NCI-H1436 (cell line): ENCODE data around the gene PSMC2.

ENCODE experiments used
- DNase-seq: peaks from one replicate; lab custom pipeline; 2025; lab: John Stamatoyannopoulos, UW

Gene PSMC2

DNA sequence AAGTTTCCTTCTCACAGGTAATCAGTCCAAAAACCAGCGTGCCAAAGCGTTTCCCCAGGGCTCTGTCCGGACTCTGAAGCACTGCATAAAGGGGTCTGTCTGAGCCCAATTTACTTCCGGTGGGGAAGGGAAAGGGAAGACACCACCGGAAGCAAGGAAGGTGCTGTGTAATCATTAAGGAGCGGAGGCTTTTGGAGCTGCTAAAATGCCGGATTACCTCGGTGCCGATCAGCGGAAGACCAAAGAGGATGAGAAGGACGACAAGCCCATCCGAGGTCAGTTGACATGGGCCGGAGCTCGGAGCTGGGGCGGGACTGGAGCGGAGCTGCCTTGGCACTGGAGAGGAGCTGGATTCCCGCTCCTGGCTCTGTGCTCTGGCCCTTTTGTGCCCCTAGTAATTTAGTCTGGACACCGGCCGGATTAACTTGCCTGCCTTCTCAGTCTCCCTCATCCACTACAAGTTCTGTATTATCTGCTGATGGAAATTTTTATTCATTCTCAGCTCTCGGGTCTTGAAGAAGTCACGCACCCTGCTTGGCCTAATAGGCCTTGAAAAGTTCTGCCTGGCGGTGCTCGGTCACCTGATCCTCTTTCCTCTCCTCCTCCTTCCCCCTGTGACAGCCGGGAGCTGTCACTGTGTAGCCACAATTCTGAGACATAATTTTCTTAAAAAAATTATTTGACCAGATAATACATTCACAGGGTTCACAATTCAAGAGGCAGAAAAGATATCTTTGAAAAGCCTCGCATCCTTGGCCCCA, at the start of gene PSMC2:
PSMC2 (plus strand) TSS at position 137 of the 761 bp plus-strand sequence; CDS start at position 206, 69 bp downstream.
- DNase-seq = peak; percentile 79

DNA sequence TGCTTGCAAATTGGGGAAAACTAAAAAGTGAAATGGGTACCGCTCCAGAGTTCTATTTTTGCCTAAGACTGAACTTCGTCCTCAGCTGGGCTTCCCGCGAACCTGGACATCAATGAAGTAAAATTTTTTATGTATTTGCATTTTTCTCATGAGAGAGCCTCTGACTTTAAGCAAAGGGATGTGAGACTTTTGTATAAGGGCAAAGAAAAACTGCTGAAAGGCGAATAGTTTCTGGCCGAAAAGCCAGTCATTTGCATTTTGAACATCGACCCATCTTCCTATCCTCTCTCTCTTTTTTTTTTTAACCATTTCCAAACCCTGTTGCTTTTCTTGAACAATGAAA, 49.6 kb upstream of the PSMC2 start:
- DNase-seq = no peak

- DNase-seq = no peak
Measured at GRCh38 chr7:103299660-103300059, 47.8 kb upstream of the PSMC2 start.

GRCh38 chr7:103301441-103301840, 46.0 kb upstream of the PSMC2 start:
- no peak for DNase-seq

DNA sequence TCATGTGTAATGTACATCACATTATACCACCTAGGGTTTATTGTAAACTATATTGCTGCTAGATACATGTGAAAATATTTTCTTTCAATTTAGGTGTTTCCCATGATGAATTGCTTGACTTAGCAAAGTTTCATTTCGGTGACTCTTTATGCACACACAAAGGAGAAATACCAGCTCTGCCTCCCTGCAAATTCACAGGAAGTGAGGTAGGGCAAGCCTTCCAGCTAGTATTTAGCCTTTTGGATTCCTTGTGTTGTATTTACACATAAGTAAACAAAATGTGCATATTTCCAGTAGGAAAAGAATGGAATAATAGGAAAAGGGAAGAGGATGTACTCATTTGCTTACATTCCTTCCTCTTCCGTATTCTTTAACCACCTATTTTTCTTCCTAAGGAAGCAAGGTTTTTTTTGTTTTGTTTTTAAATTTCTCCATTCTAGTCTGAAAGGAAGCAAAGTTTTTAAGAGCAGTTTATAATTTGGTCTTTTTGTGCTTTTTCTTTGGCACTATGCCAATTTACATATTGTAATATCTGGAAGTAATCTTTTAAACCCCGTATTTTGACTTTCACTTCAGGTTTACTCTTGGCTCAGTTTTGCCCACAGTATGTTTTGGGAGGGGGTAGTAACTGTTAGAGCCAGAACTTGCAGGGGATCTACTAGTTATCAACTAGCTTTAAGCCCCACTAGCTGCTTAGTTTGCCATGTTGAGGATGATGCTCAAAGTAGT, 39.8 kb upstream of the PSMC2 start:
- DNase-seq = no peak

DNA sequence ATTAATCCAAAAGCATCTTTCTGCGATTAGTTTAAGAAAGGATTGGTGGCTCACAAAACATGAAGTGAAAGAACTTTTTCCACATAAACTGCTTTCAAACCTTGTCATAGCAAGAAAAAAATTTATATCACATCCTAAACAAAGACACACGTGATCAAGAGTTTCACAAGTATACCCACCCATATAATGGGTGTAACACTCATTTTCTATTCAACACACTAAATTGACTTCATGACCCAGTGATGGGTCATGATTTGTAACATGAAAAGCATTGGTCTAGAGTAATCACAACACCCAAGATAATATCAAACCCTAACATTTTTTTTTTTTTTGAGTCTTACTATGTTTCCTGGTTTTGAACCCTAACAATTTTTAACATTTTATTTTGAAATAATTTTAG, 32.6 kb upstream of the PSMC2 start:
- DNase-seq = no peak

- DNase-seq = no peak
Measured at GRCh38 chr7:103316380-103316941, 31.0 kb upstream of the PSMC2 start.

GRCh38 chr7:103317009-103317408, 30.4 kb upstream of the PSMC2 start:
- DNase-seq = no peak

GRCh38 chr7:103325744-103326143, 21.7 kb upstream of the PSMC2 start:
- no peak for DNase-seq

- DNase-seq = no peak
Measured at GRCh38 chr7:103336761-103337160, 10.7 kb upstream of the PSMC2 start.

DNA sequence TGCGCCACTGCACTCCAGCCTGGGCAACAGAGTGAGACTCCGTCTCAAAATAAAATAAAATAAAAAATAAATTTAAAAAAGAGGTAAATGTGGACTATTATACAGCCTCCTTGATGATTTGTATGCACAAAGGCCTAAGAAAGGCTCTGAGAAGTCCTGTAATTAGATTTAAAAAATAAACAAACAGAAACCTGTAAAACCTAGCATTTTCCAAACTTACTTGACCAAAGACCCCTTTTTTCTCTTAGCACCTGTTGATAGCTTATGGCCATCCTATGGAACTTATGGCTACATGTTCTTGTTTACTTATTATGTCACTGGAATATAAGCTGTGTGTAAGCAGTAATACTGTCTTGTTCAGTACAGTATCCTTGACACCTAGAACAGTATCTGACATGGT, 8.6 kb upstream of the PSMC2 start:
- no peak for DNase-seq

- no peak for DNase-seq
Measured at GRCh38 chr7:103341466-103341865, 6.0 kb upstream of the PSMC2 start.

- DNase-seq = no peak
Measured at GRCh38 chr7:103343332-103343731, 4.1 kb upstream of the PSMC2 start.

- no peak for DNase-seq
Measured at GRCh38 chr7:103343758-103344452, 3.5 kb upstream of the PSMC2 start.

- DNase-seq = peak; percentile 85
Measured at GRCh38 chr7:103344453-103345149, 2.8 kb upstream of the PSMC2 start, which contains the start of gene DNAJC2. Gene DNAJC2 (minus strand): TSS chr7:103344767. CDS start chr7:103344622, 145 bp downstream.

GRCh38 chr7:103346396-103346795, 1.0 kb upstream of the PSMC2 start:
- DNase-seq = no peak

DNA sequence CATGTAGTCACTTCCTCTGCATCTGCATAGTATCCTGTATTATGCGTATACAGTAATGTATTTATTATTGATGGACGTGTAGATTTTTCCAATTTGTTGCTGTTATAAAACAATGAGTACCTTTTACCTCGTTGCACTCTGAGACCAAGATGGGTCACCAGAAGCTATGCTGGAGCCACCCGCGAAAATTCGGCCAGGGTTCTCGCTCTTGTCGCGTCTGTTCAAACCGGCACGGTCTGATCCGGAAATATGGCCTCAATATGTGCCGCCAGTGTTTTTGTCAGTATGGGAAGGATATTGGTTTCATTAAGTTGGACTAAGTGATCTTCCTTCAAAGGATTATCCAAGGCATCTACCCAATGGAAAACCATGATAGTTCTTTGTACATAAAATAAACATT, 1.0 kb downstream of the PSMC2 start:
- DNase-seq = no peak

- DNase-seq = no peak
Measured at GRCh38 chr7:103348959-103349358, 1.5 kb downstream of the PSMC2 start.

GRCh38 chr7:103349805-103350204, 2.4 kb downstream of the PSMC2 start:
- DNase-seq = no peak

DNA sequence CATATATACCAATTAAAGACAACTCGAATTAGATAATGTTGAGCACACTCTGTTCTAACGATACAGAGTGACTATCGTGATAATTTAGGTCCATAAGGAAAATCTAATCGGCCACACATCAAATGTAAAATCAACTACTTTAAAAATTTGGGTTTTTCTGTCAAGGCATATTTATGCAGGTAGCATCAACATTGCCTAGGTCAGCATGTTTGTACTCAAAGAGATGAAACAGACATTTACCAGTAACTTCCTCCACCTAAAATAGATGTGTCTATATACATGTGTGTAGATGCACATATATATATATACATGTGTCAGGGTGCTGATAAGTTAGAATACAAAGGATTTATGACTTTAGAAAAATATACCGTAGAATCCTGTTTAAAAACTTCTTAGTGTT, 22.0 kb downstream of the PSMC2 start:
- no peak for DNase-seq

GRCh38 chr7:103373866-103374643, 26.6 kb downstream of the PSMC2 start:
- DNase-seq = peak; percentile 4
